Measurements from ENCODE around the gene SLC30A1. TPM values are rescaled to one million over a fixed set of nuclear protein-coding genes. Genes with fewer than 3 reads are reported as not detected.

Gene SLC30A1
- total and polyA plus RNA-seq, 2 of the 8 experiments (the other 6 are each of a cell fraction or from before 2014, with no cell fraction given) = 4.5 to 14.0 TPM

- TF ChIP-seq JUN (IDR thresholded peaks at IDR 0.05; ENCODE audit: low read depth, low read length) (no peak), EZH2 (IDR thresholded peaks at IDR 0.05; ENCODE audit: low read depth, low read length, severe bottlenecking) (no peak), FOSL1 (IDR thresholded peaks at IDR 0.05; ENCODE audit: insufficient read depth, low read depth, low read length) (no peak)
Measured at GRCh38 chr1:211532088-211532444, 46.9 kb downstream of the SLC30A1 start (continued).
